IMR-90 (cell line): ENCODE measurements around the gene DLGAP4.

Experiments
- CHD1 ChIP-seq: IDR thresholded peaks from 2 replicates; pipeline ENCODE4 v1.6.1; 2012; ENCODE audit warnings: low read depth, low read length, improper control_type of control experiment
- MXI1 ChIP-seq: IDR thresholded peaks from 2 replicates; pipeline ENCODE4 v1.6.1; 2012; ENCODE audit warnings: low read depth, mild to moderate bottlenecking, low read length, moderate library complexity, borderline replicate concordance
- POLR2A ChIP-seq: IDR thresholded peaks from 2 replicates; pipeline ENCODE4 v1.6.1; 2012; ENCODE audit warnings: mild to moderate bottlenecking, low read depth, low read length
- RAD21 ChIP-seq: IDR thresholded peaks from 2 replicates; pipeline ENCODE4 v1.6.1; 2012; ENCODE audit warnings: low read length, improper control_type of control experiment
- TF ChIP-seq, protein P1 (sequence below): conservative IDR thresholded peaks from 2 replicates; pipeline ENCODE4 v1.5.1; 2012; ENCODE audit warnings: mild to moderate bottlenecking, low read depth, low read length, improper control_type of control experiment
- TF ChIP-seq, protein P2 (sequence below): fragments of 150-350 bp; IDR thresholded peaks from 2 replicates; pipeline ENCODE4 v1.6.1; 2017; ENCODE audit warnings: mild to moderate bottlenecking, antibody characterized with exemption, low read length, low read depth

DNA sequence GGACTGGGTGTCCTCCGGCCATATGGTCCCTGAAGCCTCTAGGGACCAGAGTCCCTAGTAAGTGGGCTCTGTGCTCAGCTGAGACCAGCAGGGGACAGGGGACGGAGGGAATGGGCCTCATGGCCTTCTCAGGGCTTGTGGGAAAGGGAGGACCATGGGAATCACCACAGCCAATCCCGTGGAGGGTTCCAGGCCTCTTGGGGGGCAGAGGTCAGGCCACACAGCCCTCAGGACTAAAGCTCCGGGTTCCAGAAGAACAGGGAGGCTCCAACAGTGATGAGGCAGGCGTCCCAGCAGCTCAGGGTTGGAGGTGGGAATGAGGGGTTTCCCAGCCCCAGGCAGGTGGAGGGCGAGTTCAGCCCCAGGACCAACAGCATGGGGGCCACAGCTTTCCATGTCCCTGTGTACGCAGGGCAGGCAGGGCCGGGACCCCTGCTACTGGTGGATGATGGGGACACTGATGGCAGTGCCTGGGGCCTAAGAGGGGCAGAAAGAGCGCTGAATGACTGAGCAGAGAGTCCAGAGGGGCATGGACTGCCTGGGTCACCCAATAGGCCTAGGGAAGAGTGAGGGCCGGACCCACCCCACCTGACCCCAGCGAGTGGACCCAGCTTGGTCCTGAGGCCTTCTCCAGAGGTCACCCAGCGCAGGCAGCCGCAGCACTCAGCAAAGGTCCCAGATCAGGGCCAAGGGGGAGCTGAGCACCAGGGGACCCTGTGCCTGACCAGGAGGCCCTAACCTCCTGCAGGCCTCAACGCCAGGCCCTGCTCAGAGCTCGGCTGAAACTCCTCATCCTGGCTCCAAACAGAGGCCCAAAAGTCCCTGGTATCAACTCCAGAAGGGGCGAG, 244.0 kb downstream of the DLGAP4 start:
- TF ChIP-seq, protein P1, sequence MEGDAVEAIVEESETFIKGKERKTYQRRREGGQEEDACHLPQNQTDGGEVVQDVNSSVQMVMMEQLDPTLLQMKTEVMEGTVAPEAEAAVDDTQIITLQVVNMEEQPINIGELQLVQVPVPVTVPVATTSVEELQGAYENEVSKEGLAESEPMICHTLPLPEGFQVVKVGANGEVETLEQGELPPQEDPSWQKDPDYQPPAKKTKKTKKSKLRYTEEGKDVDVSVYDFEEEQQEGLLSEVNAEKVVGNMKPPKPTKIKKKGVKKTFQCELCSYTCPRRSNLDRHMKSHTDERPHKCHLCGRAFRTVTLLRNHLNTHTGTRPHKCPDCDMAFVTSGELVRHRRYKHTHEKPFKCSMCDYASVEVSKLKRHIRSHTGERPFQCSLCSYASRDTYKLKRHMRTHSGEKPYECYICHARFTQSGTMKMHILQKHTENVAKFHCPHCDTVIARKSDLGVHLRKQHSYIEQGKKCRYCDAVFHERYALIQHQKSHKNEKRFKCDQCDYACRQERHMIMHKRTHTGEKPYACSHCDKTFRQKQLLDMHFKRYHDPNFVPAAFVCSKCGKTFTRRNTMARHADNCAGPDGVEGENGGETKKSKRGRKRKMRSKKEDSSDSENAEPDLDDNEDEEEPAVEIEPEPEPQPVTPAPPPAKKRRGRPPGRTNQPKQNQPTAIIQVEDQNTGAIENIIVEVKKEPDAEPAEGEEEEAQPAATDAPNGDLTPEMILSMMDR = no peak
- TF ChIP-seq RAD21 = no peak
- no peak for TF ChIP-seq POLR2A
- no peak for TF ChIP-seq CHD1
- TF ChIP-seq, protein P2, sequence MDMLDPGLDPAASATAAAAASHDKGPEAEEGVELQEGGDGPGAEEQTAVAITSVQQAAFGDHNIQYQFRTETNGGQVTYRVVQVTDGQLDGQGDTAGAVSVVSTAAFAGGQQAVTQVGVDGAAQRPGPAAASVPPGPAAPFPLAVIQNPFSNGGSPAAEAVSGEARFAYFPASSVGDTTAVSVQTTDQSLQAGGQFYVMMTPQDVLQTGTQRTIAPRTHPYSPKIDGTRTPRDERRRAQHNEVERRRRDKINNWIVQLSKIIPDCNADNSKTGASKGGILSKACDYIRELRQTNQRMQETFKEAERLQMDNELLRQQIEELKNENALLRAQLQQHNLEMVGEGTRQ = no peak
- TF ChIP-seq MXI1 = no peak
